OCI-LY3 (cell line): Measurements from ENCODE around the gene NCKAP5.

ENCODE experiments used
- EZH2phosphoT487 ChIP-seq: fragments of 200-600 bp; shearing (Covaris generic); IDR thresholded peaks from 2 replicates; pipeline ENCODE4 v1.6.1; 2018; ENCODE audit warnings: antibody characterized with exemption, mixed run types, low read depth
- TF ChIP-seq, protein P1 (sequence below): fragments of 200-600, 300-600 bp; sonication (generic); IDR thresholded peaks from 2 replicates; pipeline ENCODE4 v1.5.1; 2014; ENCODE audit warnings: antibody characterized with exemption, low read length, low read depth

DNA sequence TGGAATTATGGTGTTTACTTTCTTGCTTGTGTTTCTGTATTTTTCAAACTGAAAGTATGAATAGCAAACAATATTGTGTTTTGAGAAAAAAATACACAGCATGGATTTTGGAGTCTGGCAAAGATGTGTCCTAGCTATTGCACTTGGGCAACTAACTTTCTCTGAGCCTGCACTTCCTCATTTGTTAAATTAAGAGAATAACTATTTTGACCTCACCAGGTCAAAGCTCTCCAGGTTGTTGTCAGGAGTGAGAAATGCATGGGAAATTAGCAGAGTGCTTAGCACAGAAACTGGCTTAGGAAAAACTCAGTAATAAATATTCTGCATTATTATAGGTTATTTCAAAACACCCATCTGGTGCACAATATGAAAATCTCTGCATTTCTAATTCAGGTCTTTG is 926.4 kb downstream of the NCKAP5 start:
- TF ChIP-seq, protein P1, sequence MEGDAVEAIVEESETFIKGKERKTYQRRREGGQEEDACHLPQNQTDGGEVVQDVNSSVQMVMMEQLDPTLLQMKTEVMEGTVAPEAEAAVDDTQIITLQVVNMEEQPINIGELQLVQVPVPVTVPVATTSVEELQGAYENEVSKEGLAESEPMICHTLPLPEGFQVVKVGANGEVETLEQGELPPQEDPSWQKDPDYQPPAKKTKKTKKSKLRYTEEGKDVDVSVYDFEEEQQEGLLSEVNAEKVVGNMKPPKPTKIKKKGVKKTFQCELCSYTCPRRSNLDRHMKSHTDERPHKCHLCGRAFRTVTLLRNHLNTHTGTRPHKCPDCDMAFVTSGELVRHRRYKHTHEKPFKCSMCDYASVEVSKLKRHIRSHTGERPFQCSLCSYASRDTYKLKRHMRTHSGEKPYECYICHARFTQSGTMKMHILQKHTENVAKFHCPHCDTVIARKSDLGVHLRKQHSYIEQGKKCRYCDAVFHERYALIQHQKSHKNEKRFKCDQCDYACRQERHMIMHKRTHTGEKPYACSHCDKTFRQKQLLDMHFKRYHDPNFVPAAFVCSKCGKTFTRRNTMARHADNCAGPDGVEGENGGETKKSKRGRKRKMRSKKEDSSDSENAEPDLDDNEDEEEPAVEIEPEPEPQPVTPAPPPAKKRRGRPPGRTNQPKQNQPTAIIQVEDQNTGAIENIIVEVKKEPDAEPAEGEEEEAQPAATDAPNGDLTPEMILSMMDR: no peak
- no peak for TF ChIP-seq EZH2phosphoT487
